Sciatic nerve (tissue), 2 donors: ENCODE data around the gene ANKRD7. TPM values are rescaled to one million over a fixed set of nuclear protein-coding genes. Genes with fewer than 3 reads are reported as not detected.
A peak's percentile ranks its signal among the peaks of the same experiment; 100 is the strongest.

Experiments
- ATAC-seq: fragments of 200-7000 bp; cut with Tn5 transposase; one replicate; pipeline ENCODE4 v1.9.1; 2020; ENCODE audit warnings: mild to moderate bottlenecking, moderate library complexity
- DNase-seq: peaks from one replicate; pipeline ENCODE4 v3.0.0-alpha.2; 2020; ENCODE audit warnings: low spot score
- intact Hi-C: fragments of 100-400 bp; cut with DNase I; formaldehyde crosslinking; loops from one replicate; pipeline ENCODE4 v1.14.2; 2022
- total RNA-seq: library from RNA; stranded (reverse); fragmentation: NEBNext Ultra II Directional; extraction: Animal tissue kit (Norgen Biotek cat#: 25700); gene quantifications from one replicate; pipeline ENCODE4 v1.2.1, GENCODE V29; 2021
- donor health status: DM: no; HTN: no; CAD: no.
- donor health status: DM: no; HTN: no; CAD: no.

The ANKRD7 gene
- total RNA-seq, result 1.0 TPM

- DNase-seq (no peak), ATAC-seq (no peak)
- intact Hi-C loops, result no loop called here
These were observed at the start of gene ANKRD7 for GRCh38 chr7:118224521-118224920. TSS of gene ANKRD7 (plus strand) at chr7:118224704. CDS start at chr7:118224831, 127 bp downstream.

GRCh38 chr7:118175740-118176139 lies 48.8 kb upstream of the ANKRD7 start:
- intact Hi-C loops, result no loop called here
- DNase-seq, result no peak

DNA sequence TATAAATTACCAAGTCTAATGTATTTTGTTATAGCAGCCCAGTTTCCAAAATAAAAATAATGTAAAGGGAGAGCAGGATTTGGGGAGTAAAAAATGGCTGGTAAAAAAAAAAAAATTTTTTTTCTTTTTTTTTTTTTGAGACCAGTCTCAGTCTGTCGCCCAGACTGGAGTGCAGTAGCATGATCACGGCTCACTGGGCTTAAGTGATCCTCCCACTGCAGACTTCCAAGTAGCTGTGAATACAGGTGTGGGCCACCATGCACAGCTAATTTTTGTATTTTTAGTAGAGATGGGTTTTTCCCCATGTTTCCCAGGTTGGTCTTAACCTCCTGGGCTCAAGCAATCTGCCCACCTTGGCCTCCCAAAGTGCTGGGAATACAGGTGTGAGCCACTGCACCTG lies 45.3 kb upstream of the ANKRD7 start:
- ATAC-seq, result no peak
- no peak for DNase-seq
- intact Hi-C loops, result no loop called here

More at GRCh38 chr7:118175740-118176139, 48.8 kb upstream of the ANKRD7 start:
- no peak for ATAC-seq

- ATAC-seq, result no peak
- intact Hi-C loops, result no loop called here
- no peak for DNase-seq
These were observed 41.7 kb upstream of the ANKRD7 start for GRCh38 chr7:118182593-118183427.

DNA sequence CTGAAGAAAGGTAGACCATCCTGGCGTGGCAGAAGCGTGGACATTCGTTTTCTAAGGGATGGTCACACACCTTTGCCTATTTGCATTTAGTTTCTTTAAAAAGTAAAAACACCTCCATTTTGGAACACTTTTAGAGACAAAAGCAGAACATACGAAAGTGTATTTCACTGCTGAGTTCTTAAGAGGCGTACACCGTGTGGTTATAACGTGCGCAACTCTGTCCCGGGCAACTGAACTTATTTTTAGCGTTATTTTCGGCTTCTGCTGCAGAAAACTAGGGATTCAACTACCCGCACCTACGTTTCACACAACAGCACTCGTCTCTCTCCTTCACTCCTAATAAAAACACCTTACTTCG lies 41.1 kb upstream of the ANKRD7 start:
- ATAC-seq (peak; percentile 21), DNase-seq (no peak)
- intact Hi-C loops, result no loop called here

DNA sequence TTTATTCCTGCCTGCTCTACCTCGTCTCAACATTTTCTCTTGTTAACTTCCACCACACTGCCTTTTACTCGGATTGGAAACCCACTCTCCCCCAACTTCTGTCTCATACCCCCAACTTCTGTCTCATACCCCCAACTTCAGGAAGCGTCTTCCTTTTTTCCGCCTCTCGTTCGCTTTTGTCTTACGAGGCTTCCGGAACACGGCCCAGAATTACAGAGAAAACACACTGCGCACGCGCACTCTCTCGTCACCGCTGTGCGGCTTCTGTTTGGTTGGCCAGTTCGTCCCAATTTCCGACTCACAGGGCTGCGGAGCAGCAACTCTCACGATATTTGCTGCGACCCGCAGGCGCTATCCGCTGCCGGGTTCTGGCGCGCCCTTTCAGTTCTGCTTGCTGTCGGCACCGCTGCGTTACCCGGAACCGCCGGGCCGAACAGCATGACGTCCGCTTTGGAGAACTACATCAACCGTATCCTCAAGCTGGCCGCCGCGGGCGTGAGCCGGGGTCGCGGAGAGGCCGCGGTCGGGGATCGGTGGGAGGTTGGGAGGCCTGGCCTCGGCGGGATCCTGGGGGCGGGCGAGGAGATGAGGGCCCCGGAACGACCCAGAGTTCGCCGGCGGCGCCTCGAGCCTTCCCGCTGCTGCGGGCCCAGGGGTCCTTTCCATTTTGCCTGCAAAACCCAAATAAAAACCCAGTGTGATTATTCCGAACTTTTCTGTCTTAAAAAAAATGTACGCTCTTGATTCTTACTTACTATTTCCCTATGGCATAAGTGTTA lies 40.5 kb upstream of the ANKRD7 start, which contains the start of gene LSM8:
TSS of gene LSM8 (plus strand) at position 379 of the 779 bp plus-strand sequence. CDS start at position 439, 60 bp downstream.
- intact Hi-C loops, result no loop called here
- ATAC-seq, result peak; percentile 100
- DNase-seq, result peak; percentile 98

- no peak for ATAC-seq
- intact Hi-C loops, result no loop called here
- DNase-seq, result no peak
These were observed 40.0 kb upstream of the ANKRD7 start for GRCh38 chr7:118184565-118184940.

DNA sequence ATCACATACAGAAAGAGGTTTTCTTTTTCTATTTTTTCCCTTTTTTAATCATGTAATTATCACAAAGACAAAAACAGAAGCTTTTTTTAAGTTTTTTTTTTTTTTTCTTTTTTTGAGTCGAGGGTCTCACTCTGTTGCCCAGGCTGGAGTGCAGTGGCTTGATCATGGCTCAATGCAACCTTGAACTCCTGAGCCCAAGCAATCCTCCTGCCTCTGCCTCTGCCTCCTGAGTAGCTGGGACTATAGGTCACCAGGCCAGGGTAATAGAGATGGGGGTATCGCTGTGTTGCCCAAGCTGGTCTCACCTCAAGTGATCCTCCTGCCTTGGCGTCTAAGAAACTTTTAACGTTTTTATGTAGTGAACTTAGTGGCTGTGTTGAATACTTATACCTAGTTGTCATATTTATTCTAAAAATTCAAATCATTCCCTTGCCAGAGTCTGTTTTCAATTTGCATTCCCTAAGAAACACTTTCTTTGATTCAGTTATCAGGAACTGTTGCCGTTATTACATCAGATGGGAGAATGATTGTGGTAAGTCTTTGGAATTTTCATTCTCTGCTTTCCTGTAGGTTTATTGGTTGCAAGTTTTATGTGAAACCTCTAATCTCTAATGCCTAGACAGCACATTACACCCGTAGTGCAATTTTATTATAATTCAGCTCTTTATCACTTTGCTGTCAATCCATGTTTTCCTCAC lies 39.2 kb upstream of the ANKRD7 start:
- DNase-seq, result no peak
- intact Hi-C loops, result no loop called here

DNA sequence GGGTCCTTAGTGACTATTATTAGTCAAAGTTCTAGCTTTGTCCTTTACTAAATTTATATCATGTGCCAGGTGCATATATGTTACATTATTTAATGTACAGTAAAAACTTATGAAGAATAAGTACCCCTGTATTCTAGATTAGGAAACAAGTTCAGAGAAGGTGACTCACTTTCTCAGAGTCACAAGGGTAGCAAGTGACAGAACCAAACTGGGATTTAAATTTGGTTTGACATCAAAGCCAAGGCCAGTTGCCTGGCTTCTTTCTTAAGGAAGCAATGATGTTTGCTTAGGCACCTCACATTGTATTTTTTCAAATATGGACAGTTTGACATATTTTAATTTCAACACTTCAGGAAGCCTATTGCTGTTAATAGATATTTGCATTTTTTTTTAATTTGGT lies 38.0 kb upstream of the ANKRD7 start:
- DNase-seq, result no peak
- no peak for ATAC-seq
- intact Hi-C loops, result no loop called here

More for the DNA sequence above, 39.2 kb upstream of the ANKRD7 start:
- no peak for ATAC-seq

DNA sequence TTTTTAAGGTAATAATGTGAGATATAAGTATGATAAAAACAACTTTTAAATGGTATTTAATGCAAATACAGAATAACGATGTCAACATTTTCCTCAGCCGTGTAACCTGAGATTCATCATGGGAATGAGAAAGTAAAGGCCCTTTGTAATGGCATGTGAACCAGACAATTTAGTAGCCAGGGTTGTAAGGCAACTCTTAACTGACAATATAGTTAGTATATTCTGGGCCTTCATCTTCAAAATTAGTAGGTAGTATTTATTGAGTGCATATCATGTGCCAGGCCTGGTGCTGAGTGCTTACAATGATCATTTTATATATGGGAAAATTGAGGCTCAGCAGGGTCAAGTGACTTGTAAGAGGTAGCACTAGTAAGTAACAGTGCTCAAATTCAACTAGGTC lies 29.9 kb upstream of the ANKRD7 start:
- intact Hi-C loops, result no loop called here
- ATAC-seq, result no peak
- DNase-seq, result no peak

- intact Hi-C loops, result no loop called here
- ATAC-seq (peak; percentile 74), DNase-seq (no peak)
These were observed 28.5 kb upstream of the ANKRD7 start for GRCh38 chr7:118195837-118196474.

DNA sequence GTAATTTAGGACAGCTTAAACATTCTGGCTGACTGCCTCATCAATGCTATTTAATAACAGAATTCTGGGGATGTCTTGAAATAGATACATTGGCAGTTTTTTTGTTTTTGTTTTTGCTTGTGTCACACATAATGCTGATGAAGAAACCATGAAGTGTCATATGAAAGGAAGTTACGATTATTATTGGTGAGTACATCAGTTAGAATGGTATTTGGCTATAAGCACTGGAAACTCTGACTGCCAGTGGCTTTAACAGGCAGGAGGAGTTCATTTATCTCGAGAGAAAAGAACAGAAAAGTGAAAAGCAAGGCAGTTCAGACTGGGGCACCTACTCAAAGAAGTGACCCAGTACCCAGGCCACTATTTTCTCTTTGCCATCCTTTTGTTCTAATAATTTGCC lies 22.4 kb upstream of the ANKRD7 start:
- intact Hi-C loops, result no loop called here

DNA sequence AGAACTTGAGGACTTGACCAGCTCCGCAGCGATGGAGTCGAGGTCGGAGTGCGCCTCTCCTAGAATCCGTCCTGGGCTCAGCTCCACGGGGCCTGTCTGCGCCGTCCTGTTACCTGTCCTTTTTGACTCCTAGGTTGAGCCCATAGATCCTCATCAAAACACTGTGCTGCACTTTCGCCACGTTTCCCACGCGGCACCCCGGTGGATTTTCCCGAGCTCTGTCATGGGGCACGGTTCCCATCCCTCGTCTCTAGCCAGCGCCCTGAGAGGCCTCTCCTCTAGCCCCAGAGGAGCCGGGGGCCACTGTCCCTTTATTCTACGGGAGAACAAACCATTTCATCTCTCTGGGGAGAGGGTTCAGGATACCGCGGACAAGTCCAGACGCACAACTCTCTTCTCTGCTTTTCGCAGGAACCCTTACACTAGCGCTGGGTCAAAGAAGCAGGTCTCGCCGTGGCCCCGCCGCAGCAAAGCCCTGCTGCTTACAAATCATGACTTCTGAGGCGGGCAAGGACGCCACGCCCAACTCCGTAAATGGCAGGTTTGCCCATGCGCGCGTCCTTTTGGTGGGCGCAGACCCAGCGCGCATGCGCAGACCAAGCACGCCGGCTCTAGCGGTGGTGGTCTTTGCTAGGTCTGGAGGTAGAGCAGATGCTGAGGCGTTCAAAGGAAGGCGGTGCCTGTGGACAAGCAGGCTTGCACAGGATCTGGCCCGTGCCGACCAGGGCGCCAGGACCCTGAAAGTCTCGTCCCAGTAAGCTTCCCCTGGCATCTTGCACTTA lies 10.3 kb upstream of the ANKRD7 start:
- ATAC-seq, result peak; percentile 93
- peak; percentile 75 for DNase-seq
- intact Hi-C loops, result no loop called here

More for the DNA sequence above, 22.4 kb upstream of the ANKRD7 start:
- no peak for ATAC-seq
- no peak for DNase-seq

GRCh38 chr7:118214833-118215182 lies 9.7 kb upstream of the ANKRD7 start:
- intact Hi-C loops, result no loop called here
- ATAC-seq (no peak), DNase-seq (no peak)

- intact Hi-C loops, result no loop called here
- DNase-seq (no peak), ATAC-seq (no peak)
These were observed 7.3 kb upstream of the ANKRD7 start for GRCh38 chr7:118217210-118217619.

DNA sequence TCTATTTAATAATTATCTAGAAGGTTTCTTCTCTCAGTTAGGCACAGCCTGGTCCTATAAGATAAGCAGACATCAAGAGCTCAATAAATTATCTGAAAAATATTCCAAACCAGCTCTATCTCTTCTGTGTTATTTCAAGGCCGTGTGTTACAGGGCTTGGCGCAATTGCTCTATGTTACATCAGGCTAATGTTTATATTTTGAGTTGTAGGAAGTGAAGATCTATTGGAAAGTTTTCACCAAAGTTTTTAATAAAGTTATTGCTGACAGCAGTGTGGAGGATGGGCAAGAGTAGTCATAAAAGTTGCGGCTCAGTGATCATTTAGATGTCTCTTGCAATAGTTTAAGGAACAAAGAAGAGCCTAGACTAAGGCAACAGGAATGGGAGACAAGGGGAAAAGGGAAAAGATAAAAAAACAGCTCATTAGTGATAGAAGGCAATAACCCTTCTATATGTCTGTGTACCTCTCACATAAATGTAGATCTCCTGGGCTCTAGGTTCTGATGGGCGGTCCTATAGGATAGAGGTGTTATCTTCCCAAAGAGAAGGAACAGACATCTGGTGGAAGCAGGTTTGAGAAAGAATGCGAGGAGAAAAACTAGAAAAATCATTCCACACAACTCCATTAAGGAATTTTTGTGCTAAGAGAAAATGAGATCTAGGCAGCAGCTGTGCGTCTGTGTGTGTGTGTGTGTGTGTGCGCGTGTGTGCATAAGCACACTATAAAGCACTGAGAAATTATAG lies 5.9 kb upstream of the ANKRD7 start:
- no peak for DNase-seq
- ATAC-seq, result no peak
- intact Hi-C loops, result no loop called here

- DNase-seq (no peak), ATAC-seq (no peak)
- intact Hi-C loops, result no loop called here
These were observed 5.4 kb upstream of the ANKRD7 start for GRCh38 chr7:118219157-118219512.

DNA sequence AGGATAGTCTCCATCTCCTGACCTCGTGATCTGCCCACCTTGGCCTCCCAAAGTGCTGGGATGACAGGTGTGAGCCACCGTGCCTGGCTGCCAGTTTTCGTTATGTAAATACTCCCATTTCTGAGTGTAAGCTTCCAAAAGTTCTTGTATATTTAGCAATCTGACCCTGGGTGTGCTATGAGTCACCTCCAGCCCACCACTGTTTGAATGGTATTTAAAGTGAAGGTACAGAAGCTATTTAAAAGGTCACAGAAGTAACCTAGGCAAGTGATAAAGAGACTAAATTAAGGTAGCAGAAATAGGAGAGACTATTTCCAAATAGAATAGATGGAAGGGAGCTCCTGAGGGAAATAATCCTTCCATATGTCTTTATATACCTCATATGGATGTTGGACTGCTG lies 3.9 kb upstream of the ANKRD7 start:
- intact Hi-C loops, result no loop called here

More for the DNA sequence above, 3.9 kb upstream of the ANKRD7 start:
- DNase-seq (no peak), ATAC-seq (no peak)
